Activated CD4-positive, CD25-positive, alpha-beta regulatory T cell (primary cell): ENCODE data around the gene EXOC8.

Source experiments
- DNase-seq, 4 experiments: peaks; one replicate each; lab custom pipeline; 2025; lab: John Stamatoyannopoulos, UW

The EXOC8 gene

GRCh38 chr1:231337472-231338269 is at the start of gene EXOC8:
TSS of gene EXOC8 (minus strand) at chr1:231337852. CDS start at chr1:231337745, 107 bp downstream.
- DNase-seq: peak; percentile 88 to 95 (median 92)

GRCh38 chr1:231386466-231386865 is 48.8 kb upstream of the EXOC8 start:
- DNase-seq: no peak

- DNase-seq: no peak
Observed at GRCh38 chr1:231385416-231385748, 47.7 kb upstream of the EXOC8 start.

GRCh38 chr1:231384696-231385415 is 47.2 kb upstream of the EXOC8 start:
- no peak for DNase-seq

GRCh38 chr1:231383159-231383860 is 45.7 kb upstream of the EXOC8 start:
- DNase-seq: no peak

GRCh38 chr1:231382426-231382825 is 44.8 kb upstream of the EXOC8 start:
- DNase-seq: no peak

GRCh38 chr1:231381729-231382128 is 44.1 kb upstream of the EXOC8 start:
- DNase-seq: no peak

GRCh38 chr1:231376875-231377549 is 39.4 kb upstream of the EXOC8 start:
- no peak for DNase-seq

GRCh38 chr1:231376101-231376500 is 38.4 kb upstream of the EXOC8 start:
- no peak for DNase-seq

- no peak for DNase-seq
Observed at GRCh38 chr1:231374394-231374793, 36.7 kb upstream of the EXOC8 start.

GRCh38 chr1:231372501-231372900 is 34.8 kb upstream of the EXOC8 start:
- DNase-seq: no peak

- DNase-seq: no peak
Observed at GRCh38 chr1:231369282-231369681, 31.6 kb upstream of the EXOC8 start.

- DNase-seq: no peak
Observed at GRCh38 chr1:231364192-231364591, 26.5 kb upstream of the EXOC8 start.

GRCh38 chr1:231363624-231364023 is 26.0 kb upstream of the EXOC8 start:
- no peak for DNase-seq

GRCh38 chr1:231362325-231362724 is 24.7 kb upstream of the EXOC8 start:
- no peak for DNase-seq

GRCh38 chr1:231359113-231359512 is 21.5 kb upstream of the EXOC8 start:
- DNase-seq: no peak

- peak in 1 of 4 experiments; percentile 4 for DNase-seq
Observed at GRCh38 chr1:231357831-231358354, 20.2 kb upstream of the EXOC8 start.

- DNase-seq: no peak
Observed at GRCh38 chr1:231357187-231357772, 19.6 kb upstream of the EXOC8 start.

GRCh38 chr1:231355171-231355570 is 17.5 kb upstream of the EXOC8 start:
- no peak for DNase-seq

GRCh38 chr1:231354330-231355020 is 16.8 kb upstream of the EXOC8 start:
- no peak for DNase-seq

GRCh38 chr1:231353086-231353485 is 15.4 kb upstream of the EXOC8 start:
- no peak for DNase-seq
